Measurements from ENCODE around the gene ANG. TPM values are rescaled to one million over a fixed set of nuclear protein-coding genes. Genes with fewer than 3 reads are reported as not detected.
"Not testable (repeated sequence)": the region's sequence is repeated elsewhere in the genome, so short reads cannot be mapped to it uniquely, and the experiment has no call there.

Gene ANG
- under 1 TPM; 0.27 to 0.38 TPM for total RNA-seq

DNA sequence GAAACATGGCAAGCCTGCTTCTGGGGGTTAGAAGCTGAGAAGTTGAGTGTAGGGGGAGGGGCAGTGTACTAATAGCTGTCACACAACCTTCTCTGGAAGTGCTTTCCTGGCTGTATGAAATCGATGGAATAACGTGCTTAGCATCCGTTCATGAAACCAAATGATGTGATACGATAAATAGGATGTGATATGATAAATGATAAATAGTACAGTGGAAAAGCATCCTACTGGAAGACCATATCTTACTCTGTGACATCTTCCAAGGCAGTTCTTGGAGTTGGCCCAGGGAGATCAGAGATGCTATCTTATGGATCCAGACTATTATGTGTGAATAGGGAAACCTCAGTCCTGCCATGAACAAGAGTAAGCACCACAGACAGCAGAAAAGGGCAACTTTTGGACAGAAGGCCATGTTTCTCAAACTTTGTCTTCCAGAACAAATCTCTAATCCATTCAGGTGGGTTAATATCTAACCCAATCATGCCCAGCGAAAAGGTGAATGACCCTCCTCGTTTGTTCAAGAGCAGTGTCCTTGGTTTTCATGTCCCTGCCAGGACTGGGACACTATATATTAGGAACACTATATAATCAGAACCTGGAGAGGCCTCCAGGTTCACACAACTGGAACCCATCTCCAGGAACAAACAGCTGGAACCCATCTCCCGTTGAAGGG, at the start of gene ANG:
ANG (plus strand) TSS at position 598 of the 673 bp plus-strand sequence. CDS start 4,801 bp downstream, outside the sequence.
- no peaks in the 10 kb centered on the region for H3K36me3 Mint-ChIP-seq (ENCODE audit: low read depth)
- peaks cover 3% of the 10 kb centered on the region for H3K4me1 Mint-ChIP-seq (ENCODE audit: low read depth)
- H3K9me3 Mint-ChIP-seq: no peaks in the 10 kb centered on the region
- no peaks in the 10 kb centered on the region for H3K27me3 Mint-ChIP-seq (ENCODE audit: low read depth)
- no peak within 1 kb of the TSS for H3K4me3 Mint-ChIP-seq
- intact Hi-C loops (cut with micrococcal nuclease): loop anchor here (10.0 kb wide), 1 partner anchor 766 kb away; the partner anchor contains the start of gene CHD8
- CTCF ChIA-PET: interaction anchor here (0.7 to 1.7 kb wide), 5 partner anchors 8 to 169 kb away, joined by 3 to 5 read pairs (median 4); no protein-coding TSS in a partner anchor
- no peak for DNase-seq
- no peak within 1 kb of the TSS for H3K27ac Mint-ChIP-seq

DNA sequence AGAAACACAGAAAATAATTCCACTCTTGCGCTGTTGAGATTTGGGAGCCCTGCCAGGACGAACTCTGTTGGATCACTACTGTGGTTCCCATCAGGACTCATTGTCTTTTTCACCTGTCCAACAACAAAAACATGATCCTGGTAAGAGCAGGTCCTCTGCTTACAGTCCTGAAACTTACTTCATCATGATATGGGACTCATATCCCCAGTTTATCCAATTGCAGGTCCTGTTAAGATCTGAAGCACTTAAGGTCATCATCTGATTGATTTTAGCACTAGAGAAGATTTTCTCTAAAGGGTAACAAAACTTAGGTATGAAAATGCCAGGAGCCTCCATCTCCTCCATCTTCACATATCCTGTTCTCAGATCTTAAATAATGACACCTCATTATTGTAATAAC, 47.0 kb upstream of the ANG start, which contains the start of gene OR6S1:
OR6S1 (minus strand) TSS at position 101 of the 400 bp plus-strand sequence; CDS start at position 101, 0 bp downstream.
- Mint-ChIP-seq H3K4me1 (ENCODE audit: low read depth) (no peaks in the 10 kb centered on the region), H3K4me3 (no peak within 1 kb of the TSS), H3K36me3 (ENCODE audit: low read depth) (no peaks in the 10 kb centered on the region), H3K9me3 (no peaks in the 10 kb centered on the region), H3K27me3 (ENCODE audit: low read depth) (peaks cover 7% of the 10 kb centered on the region), H3K27ac (no peak within 1 kb of the TSS)
- intact Hi-C loops (cut with micrococcal nuclease): no loop called here
- CTCF ChIA-PET: no interaction called here
- DNase-seq: no peak

DNA sequence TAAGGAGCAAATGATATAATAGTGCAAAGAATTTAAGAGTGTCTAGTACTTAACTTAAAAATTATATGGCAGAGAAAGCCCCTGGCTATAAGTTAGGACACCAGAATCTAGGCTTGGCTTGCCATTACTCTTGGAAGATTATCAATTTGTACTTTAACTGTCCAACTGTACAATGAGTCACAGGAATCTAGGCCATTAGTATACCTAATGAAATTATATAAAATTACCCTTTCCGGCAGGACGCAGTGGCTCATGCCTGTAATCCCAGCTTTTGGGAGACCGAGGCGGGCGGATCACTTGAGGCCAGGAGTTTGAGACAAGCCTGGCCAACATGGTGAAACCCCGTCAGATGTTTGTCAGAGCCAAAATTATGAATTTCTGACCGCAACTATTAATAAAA, 46.4 kb upstream of the ANG start:
- intact Hi-C loops (cut with micrococcal nuclease): no loop called here
- Mint-ChIP-seq H3K4me3 (no peak overlapping the region), H3K9me3 (no peaks in the 10 kb centered on the region), H3K27me3 (ENCODE audit: low read depth) (peaks cover 7% of the 10 kb centered on the region), H3K36me3 (ENCODE audit: low read depth) (no peaks in the 10 kb centered on the region), H3K4me1 (ENCODE audit: low read depth) (no peaks in the 10 kb centered on the region), H3K27ac (no peak overlapping the region)
- DNase-seq: no peak
- CTCF ChIA-PET: no interaction called here

DNA sequence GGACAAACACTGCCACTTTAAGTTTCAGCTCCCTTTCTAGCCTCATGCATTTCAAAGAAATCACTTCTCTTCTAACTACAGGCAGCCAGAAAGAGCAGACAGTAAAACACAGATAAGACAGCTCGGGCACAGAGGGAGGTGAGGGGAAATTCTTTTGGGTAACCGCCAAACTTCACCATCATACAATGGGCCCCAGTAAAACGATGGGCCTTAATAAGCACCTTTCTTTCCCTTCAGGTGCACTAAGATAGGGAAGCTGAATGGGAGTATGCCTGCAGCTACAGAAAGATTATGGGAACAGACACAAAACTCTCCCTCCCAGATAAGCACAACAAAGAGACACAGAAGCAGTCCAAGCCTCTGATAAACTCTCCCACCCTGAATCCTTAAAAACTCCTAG, 45.8 kb upstream of the ANG start:
- H3K9me3 Mint-ChIP-seq; H3K27me3 Mint-ChIP-seq (ENCODE audit: low read depth); H3K4me3 Mint-ChIP-seq; H3K4me1 Mint-ChIP-seq (ENCODE audit: low read depth); CTCF ChIA-PET; H3K27ac Mint-ChIP-seq; H3K36me3 Mint-ChIP-seq (ENCODE audit: low read depth); intact Hi-C loops (cut with micrococcal nuclease); DNase-seq: not testable (repeated sequence)

DNA sequence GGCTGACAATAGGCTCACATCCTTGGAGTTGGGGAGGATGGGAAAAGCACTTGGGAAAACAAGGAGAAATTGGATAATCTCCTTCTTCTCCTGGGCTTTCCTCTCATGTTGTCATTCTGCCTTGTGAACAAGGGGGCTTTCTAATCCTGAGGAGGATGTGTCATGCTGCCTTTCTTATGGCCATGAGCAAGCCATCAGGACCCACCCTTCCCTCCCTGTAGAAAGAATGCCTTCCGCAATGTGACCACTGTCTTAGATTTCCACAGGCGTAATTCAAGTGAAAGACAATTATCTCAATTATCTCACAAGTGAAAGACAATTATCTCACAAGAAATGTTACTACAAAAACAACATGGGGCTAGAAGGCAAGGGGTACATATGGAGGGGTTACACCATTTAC, 44.0 kb upstream of the ANG start:
- CTCF ChIA-PET: no interaction called here
- intact Hi-C loops (cut with micrococcal nuclease): no loop called here
- H3K27ac Mint-ChIP-seq: no peak overlapping the region
- no peaks in the 10 kb centered on the region for H3K36me3 Mint-ChIP-seq (ENCODE audit: low read depth)
- DNase-seq: no peak
- no peaks in the 10 kb centered on the region for H3K4me1 Mint-ChIP-seq (ENCODE audit: low read depth)
- no peaks in the 10 kb centered on the region for H3K9me3 Mint-ChIP-seq
- H3K4me3 Mint-ChIP-seq: no peak overlapping the region
- peaks cover 8% of the 10 kb centered on the region for H3K27me3 Mint-ChIP-seq (ENCODE audit: low read depth)

DNA sequence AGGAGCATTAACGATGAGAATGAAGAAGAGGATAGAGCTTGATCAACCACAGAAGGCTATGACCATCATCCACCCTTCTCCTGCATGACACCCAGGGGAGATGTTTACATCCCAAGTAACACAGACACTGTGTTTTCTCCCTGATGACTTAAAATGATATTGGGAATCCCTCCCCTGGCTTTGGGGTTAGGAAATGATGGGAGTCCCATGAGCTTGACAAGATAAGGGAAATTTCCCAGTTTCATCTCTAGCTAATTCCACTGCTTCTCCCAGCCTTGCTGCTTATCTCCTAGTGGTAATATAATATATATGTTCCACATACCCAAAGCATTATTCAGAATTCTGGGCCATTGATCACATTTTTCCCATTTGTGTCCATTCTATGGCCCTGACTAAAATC, 43.1 kb upstream of the ANG start:
- CTCF ChIA-PET: interaction anchor here (0.6 to 1.1 kb wide), 5 partner anchors 32 to 447 kb away, joined by 3 to 6 read pairs (median 5); no protein-coding TSS in a partner anchor
- no peaks in the 10 kb centered on the region for H3K4me1 Mint-ChIP-seq (ENCODE audit: low read depth)
- peaks cover 8% of the 10 kb centered on the region for H3K27me3 Mint-ChIP-seq (ENCODE audit: low read depth)
- DNase-seq: no peak
- no peaks in the 10 kb centered on the region for H3K36me3 Mint-ChIP-seq (ENCODE audit: low read depth)
- H3K27ac Mint-ChIP-seq: no peak overlapping the region
- no peaks in the 10 kb centered on the region for H3K9me3 Mint-ChIP-seq
- H3K4me3 Mint-ChIP-seq: no peak overlapping the region
- intact Hi-C loops (cut with micrococcal nuclease): no loop called here

DNA sequence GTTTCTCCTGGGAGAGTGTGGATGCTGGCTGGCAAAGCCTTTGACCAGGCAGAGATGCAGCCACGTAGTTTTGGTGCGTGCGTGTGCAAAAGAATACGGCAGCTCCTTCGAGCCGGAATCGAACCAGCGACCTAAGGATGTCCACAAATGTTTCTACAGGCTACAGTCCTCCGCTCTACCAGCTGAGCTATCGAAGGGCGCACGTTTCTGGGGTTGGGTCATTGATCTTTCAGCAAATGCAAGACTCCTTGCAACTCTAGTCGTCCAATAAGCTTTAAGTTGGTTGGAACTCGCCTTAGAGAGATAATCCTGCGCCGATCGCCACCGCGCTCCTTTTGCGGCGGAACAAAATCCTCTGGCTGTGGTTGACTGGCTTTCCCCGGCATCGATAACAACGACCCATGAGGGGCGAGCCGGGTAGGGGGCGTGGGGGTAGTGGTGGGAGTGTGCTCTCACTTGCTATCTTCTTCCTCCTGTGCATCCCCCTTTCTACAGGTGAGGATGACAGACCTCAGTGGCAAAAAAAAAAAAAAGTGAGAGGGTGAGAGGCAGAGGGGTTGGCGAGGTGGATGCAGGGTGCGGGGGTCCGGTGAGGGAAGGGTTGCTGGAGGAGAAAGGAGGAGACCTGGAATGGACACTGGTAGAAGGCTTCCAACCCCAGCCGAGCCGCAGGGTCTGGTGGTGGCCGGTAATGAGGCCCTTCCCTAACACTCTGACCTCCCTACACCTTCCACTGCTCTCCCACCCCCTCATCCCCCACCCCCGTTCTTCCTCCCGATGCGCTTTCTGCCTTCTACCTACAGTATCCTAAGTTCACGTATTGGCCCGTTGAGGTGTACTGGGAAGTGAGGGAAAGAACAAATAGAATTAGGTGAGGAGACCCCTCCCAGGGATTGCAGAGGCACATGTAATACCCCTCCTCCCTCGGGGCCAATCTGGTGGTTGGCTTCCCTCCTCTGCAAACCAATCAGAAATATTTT, 35.3 kb upstream of the ANG start:
- DNase-seq: peak; percentile 87
- no peaks in the 10 kb centered on the region for H3K36me3 Mint-ChIP-seq (ENCODE audit: low read depth)
- peaks cover 54% of the 10 kb centered on the region for H3K27me3 Mint-ChIP-seq (ENCODE audit: low read depth)
- intact Hi-C loops (cut with micrococcal nuclease): loop anchor here (1.0 kb wide), 3 partner anchors 20 to 40 kb away; no protein-coding TSS in a partner anchor
- H3K4me1 Mint-ChIP-seq (ENCODE audit: low read depth): peaks cover 25% of the 10 kb centered on the region
- no peaks in the 10 kb centered on the region for H3K9me3 Mint-ChIP-seq
- peak overlapping the region; percentile 69 for H3K4me3 Mint-ChIP-seq
- CTCF ChIA-PET: interaction anchor here (0.6 to 1.4 kb wide), 2 partner anchors 9 to 39 kb away, joined by 3 to 4 read pairs; no protein-coding TSS in a partner anchor
- H3K27ac Mint-ChIP-seq: peak overlapping the region; percentile 66

DNA sequence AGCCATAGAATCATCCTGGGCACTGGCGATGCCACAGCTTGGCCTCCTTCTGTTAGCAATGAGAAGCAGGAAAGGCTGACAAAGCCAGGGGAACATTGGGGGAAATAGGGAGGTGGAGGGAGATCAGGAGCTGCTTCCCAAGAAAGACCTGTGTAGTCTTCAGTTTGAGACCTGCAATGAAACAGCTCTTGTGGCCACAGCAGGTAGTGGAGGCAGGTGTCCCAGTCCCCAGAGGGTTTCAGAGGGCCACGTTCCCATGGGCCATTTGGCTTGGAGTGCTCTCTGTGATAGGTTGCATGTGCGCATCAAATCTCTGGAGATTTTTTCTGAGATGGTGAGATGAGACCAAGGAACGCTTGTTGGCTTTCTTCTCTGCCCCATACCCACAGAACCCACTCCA, 32.7 kb upstream of the ANG start:
- no peak for DNase-seq
- Mint-ChIP-seq H3K36me3 (ENCODE audit: low read depth) (no peaks in the 10 kb centered on the region), H3K27me3 (ENCODE audit: low read depth) (peaks cover 54% of the 10 kb centered on the region), H3K4me3 (no peak overlapping the region), H3K27ac (no peak overlapping the region), H3K4me1 (ENCODE audit: low read depth) (peaks cover 25% of the 10 kb centered on the region), H3K9me3 (no peaks in the 10 kb centered on the region)
- CTCF ChIA-PET: interaction anchor here (0.5 to 10.9 kb wide), 2 partner anchors 37 to 163 kb away, joined by 3 to 96 read pairs; no protein-coding TSS in a partner anchor
- intact Hi-C loops (cut with micrococcal nuclease): no loop called here

DNA sequence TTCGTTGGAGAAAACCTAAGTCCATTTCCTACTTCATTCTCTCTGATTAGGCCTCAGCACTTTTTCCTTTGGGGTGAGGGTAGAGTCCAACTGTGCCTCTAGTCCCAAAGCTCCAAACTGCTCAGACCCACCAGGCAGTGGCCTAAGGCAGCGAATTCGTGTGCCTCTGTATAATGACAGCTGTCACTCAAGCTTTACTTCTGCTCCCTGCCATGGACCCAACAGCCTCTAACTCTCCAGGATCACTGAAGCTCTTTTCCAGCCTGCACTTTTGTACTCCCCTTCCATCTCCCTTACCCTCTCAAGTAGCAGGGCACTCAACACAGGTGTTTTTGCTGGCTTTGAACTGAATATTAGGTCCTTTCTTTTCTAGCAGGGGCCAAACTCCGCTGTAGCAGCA, 32.3 kb upstream of the ANG start:
- DNase-seq: no peak
- Mint-ChIP-seq H3K9me3 (no peaks in the 10 kb centered on the region), H3K4me3 (no peak overlapping the region), H3K4me1 (ENCODE audit: low read depth) (peaks cover 25% of the 10 kb centered on the region), H3K27ac (no peak overlapping the region), H3K36me3 (ENCODE audit: low read depth) (no peaks in the 10 kb centered on the region), H3K27me3 (ENCODE audit: low read depth) (peaks cover 54% of the 10 kb centered on the region)
- intact Hi-C loops (cut with micrococcal nuclease): no loop called here
- CTCF ChIA-PET: interaction anchor here (0.5 to 10.9 kb wide), 6 partner anchors 12 to 162 kb away, joined by 3 to 96 read pairs (median 3); no protein-coding TSS in a partner anchor

DNA sequence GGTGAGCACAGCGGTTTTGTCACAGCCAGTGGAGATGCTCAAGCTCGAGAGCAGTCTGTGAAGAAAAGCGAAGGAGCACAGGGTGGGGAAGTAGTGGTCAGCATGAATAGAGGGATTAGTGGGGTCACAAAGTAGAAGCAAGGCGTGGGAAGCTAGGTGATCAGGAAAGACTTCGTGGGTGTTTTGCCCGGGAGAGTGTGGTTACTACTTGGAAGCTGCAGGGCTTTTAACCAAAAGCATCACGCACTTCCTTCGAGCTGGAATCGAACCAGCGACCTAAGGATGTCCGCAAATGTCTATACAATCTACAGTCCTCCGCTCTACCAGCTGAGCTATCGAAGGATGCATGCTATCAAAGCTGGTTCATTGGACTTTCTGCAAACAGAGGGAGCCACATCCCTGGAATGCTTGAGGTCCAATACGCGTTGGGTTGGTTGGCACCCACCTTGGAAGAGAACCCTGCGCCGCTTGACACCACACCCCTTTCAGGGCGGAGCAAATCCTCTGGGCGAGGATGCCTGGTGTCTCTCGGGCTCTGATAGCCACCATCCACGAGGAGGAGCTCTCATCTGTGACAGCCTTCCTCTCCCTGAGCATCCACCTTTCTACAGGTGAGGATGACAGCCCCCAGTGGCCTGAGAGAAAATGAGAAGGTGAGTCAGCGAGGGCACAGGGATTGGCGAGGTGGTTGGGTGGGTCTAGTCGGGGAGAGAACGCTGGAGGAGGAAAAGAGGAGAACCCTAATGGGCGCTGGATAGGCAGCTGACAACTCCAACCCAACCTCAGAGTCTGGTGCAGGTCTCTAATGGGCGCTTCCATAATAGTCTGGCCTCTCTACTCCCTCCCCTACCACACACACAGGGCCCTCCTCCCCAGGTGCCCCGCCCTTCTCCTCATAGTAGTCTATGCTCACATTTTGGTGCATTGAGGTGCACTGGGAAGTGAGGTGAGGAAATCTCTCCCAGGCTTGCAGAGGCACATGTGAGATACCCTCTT, 31.1 kb upstream of the ANG start:
- intact Hi-C loops (cut with micrococcal nuclease): no loop called here
- Mint-ChIP-seq H3K9me3 (no peaks in the 10 kb centered on the region), H3K4me1 (ENCODE audit: low read depth) (peaks cover 25% of the 10 kb centered on the region), H3K27ac (no peak overlapping the region), H3K4me3 (no peak overlapping the region), H3K36me3 (ENCODE audit: low read depth) (no peaks in the 10 kb centered on the region), H3K27me3 (ENCODE audit: low read depth) (peaks cover 44% of the 10 kb centered on the region)
- DNase-seq: peak; percentile 52
- CTCF ChIA-PET: interaction anchor here (0.7 to 10.9 kb wide), 14 partner anchors 10 to 330 kb away, joined by 3 to 96 read pairs (median 4); no protein-coding TSS in a partner anchor

DNA sequence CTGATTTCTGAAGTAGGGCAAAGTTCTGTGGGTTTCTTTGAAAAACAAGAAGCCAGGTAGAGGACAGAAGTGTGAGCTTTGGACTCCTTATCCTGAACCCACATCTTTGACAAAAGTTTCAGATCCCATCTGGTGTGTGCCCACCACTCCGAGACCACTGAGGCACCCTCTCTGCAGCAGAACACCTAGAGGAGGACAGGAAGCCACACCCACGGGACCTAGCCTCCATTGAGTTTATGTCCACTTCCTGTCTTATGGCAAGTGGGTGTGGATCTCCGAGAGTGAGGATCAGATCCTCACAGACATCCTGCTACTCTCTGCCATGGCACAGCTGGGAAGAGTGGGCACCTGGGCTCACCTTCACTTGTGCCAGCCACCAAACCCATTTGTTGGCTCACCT, 30.3 kb upstream of the ANG start:
- no peak overlapping the region for H3K4me3 Mint-ChIP-seq
- H3K27me3 Mint-ChIP-seq (ENCODE audit: low read depth): peaks cover 44% of the 10 kb centered on the region

More for the DNA sequence above, 30.3 kb upstream of the ANG start:
- no peak for DNase-seq
- CTCF ChIA-PET: interaction anchor here (1.2 to 10.9 kb wide), 9 partner anchors 10 to 40 kb away, joined by 3 to 96 read pairs (median 5); partner anchors contain the start of gene RNASE4
- Mint-ChIP-seq H3K4me1 (ENCODE audit: low read depth) (peaks cover 27% of the 10 kb centered on the region), H3K9me3 (no peaks in the 10 kb centered on the region), H3K36me3 (ENCODE audit: low read depth) (no peaks in the 10 kb centered on the region), H3K27ac (no peak overlapping the region)
- intact Hi-C loops (cut with micrococcal nuclease): no loop called here
